WERI-Rb-1 (cell line): ENCODE measurements around the gene MADCAM1.

ENCODE experiments used
- DNase-seq: peaks from one replicate; pipeline ENCODE4 v3.0.0-alpha.2; 2020
- H3K27ac ChIP-seq: fragments of 250-450 bp; sonication (Bioruptor Pico); 2 replicates; pipeline ENCODE4 v1.5.1; 2020; ENCODE audit warnings: mild to moderate bottlenecking, moderate library complexity
- H3K27me3 ChIP-seq: fragments of 250-450 bp; sonication (Bioruptor Pico); 2 replicates; pipeline ENCODE4 v1.5.1; 2021; ENCODE audit warnings: mild to moderate bottlenecking, low read depth, moderate library complexity; ENCODE audit not compliant: insufficient read depth, severe bottlenecking
- H3K36me3 ChIP-seq: fragments of 250-450 bp; sonication (Bioruptor Pico); 2 replicates; pipeline ENCODE4 v1.5.1; 2020; ENCODE audit warnings: mild to moderate bottlenecking, moderate library complexity
- H3K4me3 ChIP-seq: 2 replicates; pipeline ENCODE4 v1.5.1; 2011; ENCODE audit warnings: low read depth, mild to moderate bottlenecking, control low read depth, low read length
- H3K9me3 ChIP-seq: fragments of 250-450 bp; sonication (Bioruptor Pico); 2 replicates; pipeline ENCODE4 v1.5.1; 2021; ENCODE audit warnings: mild to moderate bottlenecking, moderate library complexity; ENCODE audit not compliant: severe bottlenecking
- CTCF ChIP-seq: IDR thresholded peaks from 2 replicates; pipeline ENCODE4 v1.5.1; 2011; ENCODE audit warnings: low read depth, mild to moderate bottlenecking, control low read depth, inconsistent platforms, low read length

The MADCAM1 gene

GRCh38 chr19:498977-499623 is 2.8 kb downstream of the MADCAM1 start:
- no peak for TF ChIP-seq CTCF
- Histone ChIP-seq H3K4me3 (no peak overlapping the region), H3K9me3 (no peaks in the 10 kb centered on the region), H3K36me3 (no peaks in the 10 kb centered on the region), H3K27ac (no peak overlapping the region), H3K27me3 (peaks cover 10% of the 10 kb centered on the region)
- DNase-seq: no peak

GRCh38 chr19:501646-502045 is 5.4 kb downstream of the MADCAM1 start:
- no peak for DNase-seq
- Histone ChIP-seq H3K36me3 (no peaks in the 10 kb centered on the region), H3K27ac (no peak overlapping the region), H3K9me3 (no peaks in the 10 kb centered on the region), H3K27me3 (peaks cover 10% of the 10 kb centered on the region), H3K4me3 (no peak overlapping the region)
- no peak for TF ChIP-seq CTCF

GRCh38 chr19:504616-505015 is 8.3 kb downstream of the MADCAM1 start:
- no peak overlapping the region for H3K27ac ChIP-seq
- no peak for DNase-seq
- no peak overlapping the region for H3K4me3 ChIP-seq
- peaks cover 1% of the 10 kb centered on the region; the same call in 1 of the 2 replicates for H3K36me3 ChIP-seq
- no peaks in the 10 kb centered on the region for H3K9me3 ChIP-seq
- H3K27me3 ChIP-seq: no peaks in the 10 kb centered on the region
- no peak for TF ChIP-seq CTCF

GRCh38 chr19:506404-507285 is 10.4 kb downstream of the MADCAM1 start:
- peak; percentile 98 for TF ChIP-seq CTCF
- no peaks in the 10 kb centered on the region for H3K9me3 ChIP-seq
- peak; percentile 97 for DNase-seq
- H3K4me3 ChIP-seq: peak overlapping the region; percentile 91
- no peaks in the 10 kb centered on the region for H3K27me3 ChIP-seq
- peak overlapping the region; percentile 93 for H3K27ac ChIP-seq
- H3K36me3 ChIP-seq: peaks cover 5% of the 10 kb centered on the region; the same call in 1 of the 2 replicates

- Histone ChIP-seq H3K9me3 (no peaks in the 10 kb centered on the region), H3K4me3 (peak within 1 kb of the TSS; percentile 91), H3K36me3 (peaks cover 5% of the 10 kb centered on the region; the same call in 1 of the 2 replicates), H3K27ac (peak within 1 kb of the TSS; percentile 93), H3K27me3 (no peaks in the 10 kb centered on the region)
- no peak for TF ChIP-seq CTCF
- DNase-seq: peak; percentile 94
These were observed 11.3 kb downstream of the MADCAM1 start, which contains the start of gene TPGS1 for GRCh38 chr19:507286-508203. Gene TPGS1 (plus strand): TSS chr19:507497. CDS start chr19:507507, 10 bp downstream.
